T-helper 17 cell (primary cell): ENCODE data around the gene SPATA3. TPM values are rescaled to one million over a fixed set of nuclear protein-coding genes. Genes with fewer than 3 reads are reported as not detected.

Source experiments
- total RNA-seq, 4 donors: library from RNA in 2 of 4; stranded (reverse) in 2 of 4; gene quantifications; one replicate each; pipeline ENCODE4 v1.2.3 and lab custom pipeline; 2022 to 2026

The SPATA3 gene
- total RNA-seq, 2 donors from 2014 or later = not detected

Other genes starting within 250 kb of the SPATA3 start
- 10 to 100 TPM; 15.3 to 18.6 TPM for gene ITM2C, start 131.2 kb upstream of the SPATA3 start, total RNA-seq
- 1 to 10 TPM; 3.8 to 8.3 TPM for gene GPR55, start 70.9 kb upstream of the SPATA3 start, total RNA-seq
- not detected for gene C2orf72, start 41.4 kb downstream of the SPATA3 start, total RNA-seq
- 10 to 100 TPM; 42.8 to 43.5 TPM for gene PSMD1, start 60.7 kb downstream of the SPATA3 start, total RNA-seq
- gene HTR2B, start 128.9 kb downstream of the SPATA3 start, total RNA-seq = not detected
- gene ARMC9, start 202.5 kb downstream of the SPATA3 start, total RNA-seq = under 1 TPM; 0.37 to 0.73 TPM